HTERT RPE-1 (cell line): ENCODE measurements around the gene ZBTB7B.

Source experiments
- in situ Hi-C: fragments of 300-500 bp; cut with MboI; formaldehyde crosslinking; loops from 4 replicates; pipeline ENCODE4 v1.14.3; 2020; ENCODE audit warnings: low sequenced_read_pairs

The ZBTB7B gene

GRCh38 chr1:155037043-155037442 lies 34.4 kb downstream of the ZBTB7B start:
- in situ Hi-C loops: no loop called here

GRCh38 chr1:155037851-155038441 lies 35.3 kb downstream of the ZBTB7B start:
- in situ Hi-C loops: no loop called here

GRCh38 chr1:155038602-155039307 lies 36.2 kb downstream of the ZBTB7B start:
- in situ Hi-C loops: no loop called here

DNA sequence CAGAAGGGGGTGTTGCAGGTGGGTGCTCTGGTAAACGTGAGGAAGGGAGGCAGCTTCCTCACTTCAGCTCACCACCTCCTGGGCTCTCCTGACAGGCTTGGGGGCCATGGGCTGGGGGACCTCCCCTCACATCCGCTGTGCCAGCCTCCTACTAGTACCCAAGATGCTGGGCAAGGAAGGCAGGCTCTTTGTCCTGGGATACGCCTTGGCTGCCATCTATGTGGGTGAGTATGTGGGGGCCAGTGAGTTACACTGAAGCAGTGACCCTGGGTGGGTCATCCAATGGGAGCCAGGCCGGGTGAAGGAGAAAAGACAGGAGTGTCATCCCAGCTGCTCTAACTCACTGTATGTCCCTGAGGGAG lies 36.7 kb downstream of the ZBTB7B start:
- in situ Hi-C loops: no loop called here

DNA sequence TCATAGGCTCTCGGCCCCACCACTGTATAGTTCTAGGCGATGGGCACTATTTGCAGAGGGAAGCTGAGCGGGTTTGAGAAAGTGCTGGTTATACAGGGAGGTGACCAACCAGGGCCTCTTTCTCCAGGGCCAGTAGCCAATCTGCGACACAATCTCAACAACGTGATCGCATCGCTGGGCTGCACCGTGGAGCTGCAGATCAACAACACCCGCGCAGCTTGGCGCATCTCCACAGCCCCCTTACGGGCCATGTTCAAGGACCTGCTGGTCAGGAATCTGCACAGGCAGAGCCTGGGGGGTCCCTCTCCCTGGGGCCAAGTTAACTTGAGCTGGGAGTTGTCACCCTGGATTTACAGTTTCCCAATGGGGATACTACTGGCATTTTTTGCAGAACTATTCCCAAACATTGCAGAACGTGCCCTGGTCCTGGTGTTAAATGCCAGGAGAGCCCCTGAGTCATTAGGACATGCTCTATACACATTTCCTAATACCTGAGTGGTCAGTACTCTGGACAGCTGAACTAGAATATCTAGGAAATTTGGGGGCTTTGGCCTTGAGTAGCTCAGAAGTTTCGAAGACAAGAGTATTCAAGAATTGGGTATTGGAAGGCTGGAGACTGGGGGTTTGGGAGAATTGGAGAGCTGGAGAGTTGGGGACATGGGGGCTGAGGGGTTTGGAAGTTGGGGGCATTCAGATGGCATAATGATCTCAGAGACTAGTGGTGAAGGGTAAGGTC lies 37.9 kb downstream of the ZBTB7B start:
- in situ Hi-C loops: no loop called here

- in situ Hi-C loops: no loop called here
Measured at GRCh38 chr1:155042789-155043188, 40.2 kb downstream of the ZBTB7B start.

DNA sequence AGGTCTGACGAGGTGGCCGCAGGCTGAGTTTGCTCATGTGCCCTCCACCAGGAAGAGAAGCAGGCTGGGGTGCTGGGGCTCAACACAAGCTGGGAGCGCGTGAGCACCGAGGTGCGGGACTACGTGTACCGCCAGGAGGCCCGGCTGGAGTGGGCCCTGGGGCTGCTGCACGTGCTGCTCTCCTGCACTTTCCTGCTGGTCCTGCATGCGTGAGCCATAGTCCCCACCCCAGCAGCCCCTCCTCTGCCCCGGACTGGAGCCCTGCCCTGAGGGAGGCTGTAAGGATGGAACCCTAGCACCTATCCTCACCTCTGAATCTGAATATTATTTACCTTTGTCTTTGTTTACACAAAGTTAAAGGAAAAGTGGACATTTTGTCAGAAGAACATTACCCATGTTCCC lies 40.7 kb downstream of the ZBTB7B start:
- in situ Hi-C loops: no loop called here

GRCh38 chr1:155043793-155044192 lies 41.2 kb downstream of the ZBTB7B start:
- in situ Hi-C loops: no loop called here

- in situ Hi-C loops: no loop called here
Measured at GRCh38 chr1:155044365-155044764, 41.8 kb downstream of the ZBTB7B start.

DNA sequence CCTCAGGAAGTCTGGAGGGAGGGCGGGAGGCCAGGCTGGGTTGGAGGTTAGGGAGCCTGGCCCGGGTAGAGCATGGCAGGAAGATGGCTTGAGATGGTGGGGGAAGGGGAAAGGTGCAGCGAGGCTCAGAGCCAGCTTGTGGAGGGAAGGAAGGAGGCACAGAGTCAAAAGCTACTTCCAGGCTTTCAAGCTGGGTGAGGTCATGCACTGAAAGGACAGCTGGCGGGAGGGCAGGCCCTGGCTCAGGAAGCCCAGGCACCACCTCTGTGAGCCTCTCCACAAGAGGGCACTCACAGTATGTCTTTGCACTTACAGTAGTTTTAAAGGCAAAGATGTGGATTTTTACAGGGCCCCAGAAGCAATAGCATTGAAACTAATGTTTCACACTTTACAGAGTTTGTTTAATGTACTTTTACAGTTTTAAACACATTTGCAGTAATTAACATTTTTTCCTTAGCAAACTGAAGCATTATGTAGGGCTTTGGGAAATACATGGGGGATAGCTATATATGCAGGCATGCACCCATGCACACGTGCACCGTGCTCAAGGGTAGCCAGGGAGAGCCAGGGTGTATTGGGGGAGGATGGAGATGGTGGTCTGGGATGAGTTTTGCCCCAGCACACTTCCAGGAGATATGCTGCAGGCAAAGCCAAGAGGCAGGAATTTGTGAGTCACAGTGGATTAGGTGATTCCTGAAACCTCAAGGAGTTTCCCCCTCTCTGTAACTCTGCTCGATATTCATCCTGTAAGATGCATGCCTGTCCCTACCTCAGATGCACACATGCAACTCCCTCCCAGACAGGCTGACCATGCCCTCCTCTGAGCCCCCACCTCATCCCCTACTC lies 42.4 kb downstream of the ZBTB7B start:
- in situ Hi-C loops: no loop called here

- in situ Hi-C loops: no loop called here
Measured at GRCh38 chr1:155048449-155049334, 46.1 kb downstream of the ZBTB7B start.

DNA sequence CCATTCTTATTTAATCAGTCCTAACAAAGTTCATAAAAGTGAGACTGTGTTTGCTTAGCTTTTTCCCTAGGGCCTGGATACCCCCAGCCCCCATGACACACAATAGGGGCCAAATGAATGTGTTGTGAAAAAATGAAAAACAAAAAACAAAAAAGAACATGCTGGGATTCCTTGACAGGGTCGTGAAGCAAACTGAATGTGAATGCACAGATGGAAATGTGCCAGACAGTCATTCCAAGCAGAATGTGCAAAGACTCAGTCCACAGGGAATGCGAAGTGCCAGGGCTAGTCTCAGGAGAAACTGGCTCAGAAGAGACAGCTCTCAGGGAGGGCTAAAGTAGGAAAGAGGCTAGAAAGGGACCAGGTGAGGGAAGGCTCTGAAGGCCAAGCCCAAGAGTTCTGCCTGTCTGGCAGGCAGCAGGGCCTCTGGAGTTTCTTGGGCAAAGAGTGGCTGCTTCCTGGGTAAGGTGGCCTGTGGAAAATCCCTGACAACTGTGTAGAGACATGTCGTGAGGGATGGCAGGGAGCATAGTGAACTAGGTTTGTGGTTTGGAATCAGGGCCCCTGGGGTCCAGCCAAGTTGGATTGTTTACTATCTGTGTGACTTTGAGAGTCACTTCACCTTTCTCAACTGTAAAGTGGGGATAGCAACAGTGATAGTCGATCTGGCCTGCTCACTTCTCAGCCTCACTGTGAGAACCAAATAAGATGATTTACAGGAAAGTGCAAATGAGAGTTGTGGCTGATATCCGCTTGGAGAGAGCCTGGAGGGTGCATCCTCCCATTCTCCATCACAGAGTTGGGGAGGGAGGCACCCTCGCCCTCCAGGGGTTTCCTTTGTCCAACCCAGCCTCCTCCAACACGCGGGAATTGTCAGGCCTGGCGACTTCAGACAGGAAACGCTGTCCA lies 47.3 kb downstream of the ZBTB7B start:
- in situ Hi-C loops: no loop called here

DNA sequence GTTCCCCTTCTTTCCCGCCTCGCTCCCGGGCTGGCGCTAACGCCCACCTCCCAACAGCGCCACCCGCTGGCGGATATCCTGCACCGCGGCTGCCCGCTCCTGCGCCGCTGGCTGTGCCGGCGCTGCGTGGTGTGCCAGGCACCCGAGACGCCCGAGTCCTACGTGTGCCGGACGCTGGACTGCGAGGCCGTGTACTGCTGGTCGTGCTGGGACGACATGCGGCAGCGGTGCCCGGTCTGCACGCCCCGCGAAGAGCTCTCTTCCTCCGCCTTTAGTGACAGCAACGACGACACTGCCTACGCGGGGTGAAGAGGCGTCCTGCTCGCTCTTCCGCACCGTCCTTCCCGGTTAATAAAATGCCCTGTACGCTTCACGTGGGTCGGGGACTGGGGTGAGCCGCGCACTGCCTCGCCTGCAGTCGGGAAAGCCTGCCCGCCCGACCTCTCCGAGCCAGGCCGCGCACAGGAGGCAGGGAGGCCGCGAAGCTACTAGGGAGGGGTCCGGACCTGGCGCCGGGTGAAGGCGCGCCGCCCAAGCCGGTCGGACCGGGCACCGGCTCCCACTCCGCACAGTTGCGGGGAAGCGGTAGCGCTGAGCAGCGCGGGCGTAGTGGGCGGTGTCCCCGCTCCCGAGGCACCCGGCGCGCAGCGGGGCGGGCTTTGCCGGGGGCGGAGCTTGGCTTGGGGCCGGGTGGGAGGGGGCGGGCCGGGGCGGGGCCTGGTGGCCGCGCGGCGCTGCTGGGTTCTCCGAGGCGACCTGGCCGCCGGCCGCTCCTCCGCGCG lies 48.1 kb downstream of the ZBTB7B start, which contains the start of gene ADAM15:
Gene ADAM15 (plus strand): TSS at position 757 of the 782 bp plus-strand sequence. CDS start 71 bp downstream, outside the sequence.
- in situ Hi-C loops: no loop called here

DNA sequence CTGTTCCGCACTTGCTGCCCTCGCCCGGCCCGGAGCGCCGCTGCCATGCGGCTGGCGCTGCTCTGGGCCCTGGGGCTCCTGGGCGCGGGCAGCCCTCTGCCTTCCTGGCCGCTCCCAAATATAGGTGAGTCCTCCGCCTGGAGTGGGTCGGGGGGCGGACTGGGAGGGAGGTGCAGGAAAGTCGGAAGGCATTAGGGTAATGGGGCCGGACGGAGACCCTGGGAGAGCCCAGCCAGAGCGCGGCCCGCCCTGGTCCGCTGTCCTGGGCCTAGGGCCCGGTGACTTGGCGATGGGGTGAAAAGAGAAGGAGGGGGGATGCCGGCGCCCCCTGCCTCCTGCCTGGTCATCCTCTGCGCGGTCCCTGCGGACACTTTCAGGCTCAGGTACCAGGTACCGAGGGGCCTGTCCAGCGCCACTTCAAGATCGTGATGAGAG lies 48.8 kb downstream of the ZBTB7B start:
- in situ Hi-C loops: no loop called here

DNA sequence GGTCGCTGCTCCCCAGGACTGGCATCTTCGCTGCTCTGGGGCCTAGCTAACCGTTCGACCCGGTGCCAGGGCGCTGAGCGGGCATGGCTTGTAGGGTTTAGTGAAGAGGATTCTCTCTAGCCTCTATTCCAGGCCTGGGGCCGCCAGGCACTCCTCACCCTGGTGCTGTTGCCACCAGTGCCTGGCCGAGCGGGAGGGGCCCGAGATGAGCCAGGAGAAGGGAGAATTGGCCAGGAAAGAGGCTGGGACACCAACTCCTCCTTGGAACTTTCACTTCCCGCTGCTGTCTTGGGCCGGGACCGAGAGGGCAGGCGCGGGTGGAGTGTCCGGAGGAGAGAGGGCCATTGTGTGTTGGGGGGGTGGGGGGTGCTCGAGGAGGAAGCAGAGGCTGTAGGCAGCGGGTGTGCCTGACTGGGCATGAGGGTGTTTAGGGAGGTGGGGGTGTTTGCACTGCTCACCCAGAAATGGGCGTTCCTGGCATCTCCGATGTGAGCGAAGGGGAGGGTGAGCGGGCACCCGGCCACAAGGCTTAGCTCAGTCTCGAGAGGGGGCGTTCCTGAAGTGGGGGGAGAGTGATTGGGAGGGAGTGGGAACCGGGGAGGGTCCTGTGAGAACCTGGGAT lies 49.3 kb downstream of the ZBTB7B start:
- in situ Hi-C loops: no loop called here

- in situ Hi-C loops: no loop called here
Measured at GRCh38 chr1:155052439-155053395, 50.1 kb downstream of the ZBTB7B start.
